SHP77 treated with DMSO at 0.1 percent for 48 hours (cell line): ENCODE measurements around the gene ADPRM.
"Not testable (repeated sequence)": the region's sequence is repeated elsewhere in the genome, so short reads cannot be mapped to it uniquely, and the experiment has no call there.

Experiments used
- DNase-seq: peaks from one replicate; lab custom pipeline; 2025; lab: John Stamatoyannopoulos, UW

The ADPRM gene

GRCh38 chr17:10702574-10702973 lies 5.2 kb downstream of the ADPRM start:
- no peak for DNase-seq

- no peak for DNase-seq
These were observed 8.3 kb downstream of the ADPRM start for GRCh38 chr17:10705727-10706126.

- DNase-seq, result no peak
These were observed 15.9 kb downstream of the ADPRM start for GRCh38 chr17:10713318-10713717.

- DNase-seq, result no peak
These were observed 18.8 kb downstream of the ADPRM start for GRCh38 chr17:10716218-10716617.

GRCh38 chr17:10718547-10718946 lies 21.2 kb downstream of the ADPRM start:
- no peak for DNase-seq

- no peak for DNase-seq
These were observed 27.3 kb downstream of the ADPRM start for GRCh38 chr17:10724546-10725195.

GRCh38 chr17:10725262-10725661 lies 27.9 kb downstream of the ADPRM start:
- DNase-seq, result no peak

GRCh38 chr17:10726196-10726595 lies 28.8 kb downstream of the ADPRM start:
- DNase-seq, result no peak

- no peak for DNase-seq
These were observed 29.8 kb downstream of the ADPRM start for GRCh38 chr17:10727192-10727591.

- DNase-seq, result no peak
These were observed 31.0 kb downstream of the ADPRM start for GRCh38 chr17:10728331-10728892.

GRCh38 chr17:10729334-10730193 lies 32.2 kb downstream of the ADPRM start, which contains the start of gene TMEM220:
TSS of gene TMEM220 (minus strand) at chr17:10730023. CDS start at chr17:10729851, 172 bp downstream.
- DNase-seq, result no peak

- not testable (repeated sequence) for DNase-seq
These were observed 32.9 kb downstream of the ADPRM start for GRCh38 chr17:10730247-10730646.

GRCh38 chr17:10731408-10731879 lies 34.0 kb downstream of the ADPRM start:
- DNase-seq, result no peak

GRCh38 chr17:10732121-10732520 lies 34.7 kb downstream of the ADPRM start:
- DNase-seq, result not testable (repeated sequence)

- DNase-seq, result no peak
These were observed 36.3 kb downstream of the ADPRM start for GRCh38 chr17:10733666-10734065.

GRCh38 chr17:10735251-10735650 lies 37.9 kb downstream of the ADPRM start:
- no peak for DNase-seq

- no peak for DNase-seq
These were observed 38.4 kb downstream of the ADPRM start for GRCh38 chr17:10735821-10736220.

GRCh38 chr17:10737168-10737622 lies 39.8 kb downstream of the ADPRM start:
- no peak for DNase-seq

- DNase-seq, result no peak
These were observed 40.3 kb downstream of the ADPRM start for GRCh38 chr17:10737736-10738135.

GRCh38 chr17:10738521-10739258 lies 41.3 kb downstream of the ADPRM start:
- DNase-seq, result no peak

- no peak for DNase-seq
These were observed 42.0 kb downstream of the ADPRM start for GRCh38 chr17:10739386-10739785.
